Loucy (cell line): ENCODE data around the gene WIPI1.

Experiments
- EZH2phosphoT487 ChIP-seq: fragments of 200-600 bp; IDR thresholded peaks from 2 replicates; pipeline ENCODE4 v1.6.1; 2018; ENCODE audit warnings: antibody characterized with exemption, mild to moderate bottlenecking, moderate library complexity, borderline replicate concordance
- TF ChIP-seq, protein P1 (sequence below): fragments of 200-600 bp; sonication (generic); conservative IDR thresholded peaks from 2 replicates; pipeline ENCODE4 v1.5.1; 2014; ENCODE audit warnings: mild to moderate bottlenecking, antibody characterized with exemption, low read length

DNA sequence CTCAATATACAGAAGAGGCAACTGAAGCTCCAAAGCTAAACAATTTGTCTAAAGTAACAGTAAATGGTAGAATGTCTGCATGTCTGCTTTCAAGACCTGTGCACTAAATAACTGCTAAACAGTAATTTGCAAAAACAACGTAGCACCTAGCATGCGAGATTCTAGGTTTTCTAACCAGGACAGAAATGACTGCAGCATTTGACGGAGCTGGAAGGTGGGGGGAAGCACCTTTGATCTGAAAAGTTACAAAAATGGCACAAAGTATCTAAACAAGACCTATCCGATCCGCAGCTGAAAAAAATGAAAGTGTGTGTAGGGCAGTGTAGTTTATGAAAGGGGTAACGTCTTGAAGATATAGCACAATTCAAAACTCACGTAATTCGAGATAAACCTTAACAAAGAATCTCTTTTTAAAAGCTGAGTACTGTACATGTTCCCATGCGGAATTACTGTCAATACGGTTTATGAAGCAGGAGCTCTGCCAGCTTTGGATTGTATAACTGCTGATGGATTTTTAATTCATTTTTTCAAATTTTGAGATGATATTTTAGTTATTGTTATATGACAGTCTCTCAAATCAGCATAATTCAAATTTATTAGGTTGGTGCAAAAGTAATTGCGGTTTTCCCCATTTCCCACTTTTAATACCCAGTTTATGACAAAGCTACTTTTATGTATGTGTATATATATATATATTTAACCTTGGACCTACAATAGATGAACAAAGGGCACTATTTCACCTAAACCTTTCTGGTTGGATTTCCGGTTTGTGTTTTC lies 1.2 kb upstream of the WIPI1 start:
- TF ChIP-seq, protein P1, sequence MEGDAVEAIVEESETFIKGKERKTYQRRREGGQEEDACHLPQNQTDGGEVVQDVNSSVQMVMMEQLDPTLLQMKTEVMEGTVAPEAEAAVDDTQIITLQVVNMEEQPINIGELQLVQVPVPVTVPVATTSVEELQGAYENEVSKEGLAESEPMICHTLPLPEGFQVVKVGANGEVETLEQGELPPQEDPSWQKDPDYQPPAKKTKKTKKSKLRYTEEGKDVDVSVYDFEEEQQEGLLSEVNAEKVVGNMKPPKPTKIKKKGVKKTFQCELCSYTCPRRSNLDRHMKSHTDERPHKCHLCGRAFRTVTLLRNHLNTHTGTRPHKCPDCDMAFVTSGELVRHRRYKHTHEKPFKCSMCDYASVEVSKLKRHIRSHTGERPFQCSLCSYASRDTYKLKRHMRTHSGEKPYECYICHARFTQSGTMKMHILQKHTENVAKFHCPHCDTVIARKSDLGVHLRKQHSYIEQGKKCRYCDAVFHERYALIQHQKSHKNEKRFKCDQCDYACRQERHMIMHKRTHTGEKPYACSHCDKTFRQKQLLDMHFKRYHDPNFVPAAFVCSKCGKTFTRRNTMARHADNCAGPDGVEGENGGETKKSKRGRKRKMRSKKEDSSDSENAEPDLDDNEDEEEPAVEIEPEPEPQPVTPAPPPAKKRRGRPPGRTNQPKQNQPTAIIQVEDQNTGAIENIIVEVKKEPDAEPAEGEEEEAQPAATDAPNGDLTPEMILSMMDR: no peak
- no peak for TF ChIP-seq EZH2phosphoT487
